ENCODE data around the gene ALAD. TPM values are rescaled to one million over a fixed set of nuclear protein-coding genes. Genes with fewer than 3 reads are reported as not detected.
A peak's percentile ranks its signal among the peaks of the same experiment; 100 is the strongest.

The ALAD gene
- total and polyA plus RNA-seq, 2 of the 8 experiments (the other 6 are each of a cell fraction or from before 2014, with no cell fraction given): 8.2 to 15.3 TPM

DNA sequence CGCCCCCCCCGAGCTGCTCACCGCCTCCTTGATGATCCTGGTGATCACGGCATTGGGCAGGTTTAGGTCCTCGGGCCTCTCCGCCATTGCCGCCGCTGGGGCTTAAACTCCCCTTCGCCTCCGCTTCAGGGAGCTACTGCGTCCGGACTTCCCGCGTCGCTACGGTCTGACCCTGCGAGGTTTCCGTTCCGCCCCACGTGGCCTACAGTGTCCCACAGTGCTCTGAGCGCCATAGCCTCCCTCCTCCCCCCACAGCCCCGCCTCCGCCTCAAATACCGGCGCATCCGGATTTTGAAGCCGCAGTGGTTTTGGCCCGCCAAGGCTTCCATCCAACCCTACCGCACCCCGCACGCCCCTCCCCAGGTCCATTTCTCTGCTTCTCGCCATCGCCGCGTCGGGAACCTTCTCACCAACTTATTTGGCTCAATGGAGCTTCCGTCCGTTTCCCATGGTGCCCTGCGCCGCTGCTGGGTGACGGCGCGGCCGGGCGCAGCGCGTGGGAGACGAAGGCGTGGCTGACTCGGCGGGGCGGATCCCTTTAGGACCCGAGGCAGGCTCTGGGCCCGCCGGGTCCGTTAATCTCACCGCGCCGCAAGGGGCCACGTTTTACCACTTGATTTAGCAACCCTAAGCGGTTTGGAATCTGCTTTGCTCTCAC lies 9.3 kb upstream of the ALAD start, which contains the start of the genes C9orf43 and POLE3 (continued):
- TF ChIP-seq, protein P1, sequence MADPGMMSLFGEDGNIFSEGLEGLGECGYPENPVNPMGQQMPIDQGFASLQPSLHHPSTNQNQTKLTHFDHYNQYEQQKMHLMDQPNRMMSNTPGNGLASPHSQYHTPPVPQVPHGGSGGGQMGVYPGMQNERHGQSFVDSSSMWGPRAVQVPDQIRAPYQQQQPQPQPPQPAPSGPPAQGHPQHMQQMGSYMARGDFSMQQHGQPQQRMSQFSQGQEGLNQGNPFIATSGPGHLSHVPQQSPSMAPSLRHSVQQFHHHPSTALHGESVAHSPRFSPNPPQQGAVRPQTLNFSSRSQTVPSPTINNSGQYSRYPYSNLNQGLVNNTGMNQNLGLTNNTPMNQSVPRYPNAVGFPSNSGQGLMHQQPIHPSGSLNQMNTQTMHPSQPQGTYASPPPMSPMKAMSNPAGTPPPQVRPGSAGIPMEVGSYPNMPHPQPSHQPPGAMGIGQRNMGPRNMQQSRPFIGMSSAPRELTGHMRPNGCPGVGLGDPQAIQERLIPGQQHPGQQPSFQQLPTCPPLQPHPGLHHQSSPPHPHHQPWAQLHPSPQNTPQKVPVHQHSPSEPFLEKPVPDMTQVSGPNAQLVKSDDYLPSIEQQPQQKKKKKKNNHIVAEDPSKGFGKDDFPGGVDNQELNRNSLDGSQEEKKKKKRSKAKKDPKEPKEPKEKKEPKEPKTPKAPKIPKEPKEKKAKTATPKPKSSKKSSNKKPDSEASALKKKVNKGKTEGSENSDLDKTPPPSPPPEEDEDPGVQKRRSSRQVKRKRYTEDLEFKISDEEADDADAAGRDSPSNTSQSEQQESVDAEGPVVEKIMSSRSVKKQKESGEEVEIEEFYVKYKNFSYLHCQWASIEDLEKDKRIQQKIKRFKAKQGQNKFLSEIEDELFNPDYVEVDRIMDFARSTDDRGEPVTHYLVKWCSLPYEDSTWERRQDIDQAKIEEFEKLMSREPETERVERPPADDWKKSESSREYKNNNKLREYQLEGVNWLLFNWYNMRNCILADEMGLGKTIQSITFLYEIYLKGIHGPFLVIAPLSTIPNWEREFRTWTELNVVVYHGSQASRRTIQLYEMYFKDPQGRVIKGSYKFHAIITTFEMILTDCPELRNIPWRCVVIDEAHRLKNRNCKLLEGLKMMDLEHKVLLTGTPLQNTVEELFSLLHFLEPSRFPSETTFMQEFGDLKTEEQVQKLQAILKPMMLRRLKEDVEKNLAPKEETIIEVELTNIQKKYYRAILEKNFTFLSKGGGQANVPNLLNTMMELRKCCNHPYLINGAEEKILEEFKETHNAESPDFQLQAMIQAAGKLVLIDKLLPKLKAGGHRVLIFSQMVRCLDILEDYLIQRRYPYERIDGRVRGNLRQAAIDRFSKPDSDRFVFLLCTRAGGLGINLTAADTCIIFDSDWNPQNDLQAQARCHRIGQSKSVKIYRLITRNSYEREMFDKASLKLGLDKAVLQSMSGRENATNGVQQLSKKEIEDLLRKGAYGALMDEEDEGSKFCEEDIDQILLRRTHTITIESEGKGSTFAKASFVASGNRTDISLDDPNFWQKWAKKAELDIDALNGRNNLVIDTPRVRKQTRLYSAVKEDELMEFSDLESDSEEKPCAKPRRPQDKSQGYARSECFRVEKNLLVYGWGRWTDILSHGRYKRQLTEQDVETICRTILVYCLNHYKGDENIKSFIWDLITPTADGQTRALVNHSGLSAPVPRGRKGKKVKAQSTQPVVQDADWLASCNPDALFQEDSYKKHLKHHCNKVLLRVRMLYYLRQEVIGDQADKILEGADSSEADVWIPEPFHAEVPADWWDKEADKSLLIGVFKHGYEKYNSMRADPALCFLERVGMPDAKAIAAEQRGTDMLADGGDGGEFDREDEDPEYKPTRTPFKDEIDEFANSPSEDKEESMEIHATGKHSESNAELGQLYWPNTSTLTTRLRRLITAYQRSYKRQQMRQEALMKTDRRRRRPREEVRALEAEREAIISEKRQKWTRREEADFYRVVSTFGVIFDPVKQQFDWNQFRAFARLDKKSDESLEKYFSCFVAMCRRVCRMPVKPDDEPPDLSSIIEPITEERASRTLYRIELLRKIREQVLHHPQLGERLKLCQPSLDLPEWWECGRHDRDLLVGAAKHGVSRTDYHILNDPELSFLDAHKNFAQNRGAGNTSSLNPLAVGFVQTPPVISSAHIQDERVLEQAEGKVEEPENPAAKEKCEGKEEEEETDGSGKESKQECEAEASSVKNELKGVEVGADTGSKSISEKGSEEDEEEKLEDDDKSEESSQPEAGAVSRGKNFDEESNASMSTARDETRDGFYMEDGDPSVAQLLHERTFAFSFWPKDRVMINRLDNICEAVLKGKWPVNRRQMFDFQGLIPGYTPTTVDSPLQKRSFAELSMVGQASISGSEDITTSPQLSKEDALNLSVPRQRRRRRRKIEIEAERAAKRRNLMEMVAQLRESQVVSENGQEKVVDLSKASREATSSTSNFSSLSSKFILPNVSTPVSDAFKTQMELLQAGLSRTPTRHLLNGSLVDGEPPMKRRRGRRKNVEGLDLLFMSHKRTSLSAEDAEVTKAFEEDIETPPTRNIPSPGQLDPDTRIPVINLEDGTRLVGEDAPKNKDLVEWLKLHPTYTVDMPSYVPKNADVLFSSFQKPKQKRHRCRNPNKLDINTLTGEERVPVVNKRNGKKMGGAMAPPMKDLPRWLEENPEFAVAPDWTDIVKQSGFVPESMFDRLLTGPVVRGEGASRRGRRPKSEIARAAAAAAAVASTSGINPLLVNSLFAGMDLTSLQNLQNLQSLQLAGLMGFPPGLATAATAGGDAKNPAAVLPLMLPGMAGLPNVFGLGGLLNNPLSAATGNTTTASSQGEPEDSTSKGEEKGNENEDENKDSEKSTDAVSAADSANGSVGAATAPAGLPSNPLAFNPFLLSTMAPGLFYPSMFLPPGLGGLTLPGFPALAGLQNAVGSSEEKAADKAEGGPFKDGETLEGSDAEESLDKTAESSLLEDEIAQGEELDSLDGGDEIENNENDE (IDR thresholded peaks at IDR 0.05; ENCODE audit: insufficient replicate concordance, low read length): no peak
- peak; percentile 36 for TF ChIP-seq KDM4A (IDR thresholded peaks at IDR 0.05; ENCODE audit: low read depth, low read length, severe bottlenecking)
- TF ChIP-seq FOSL1 (IDR thresholded peaks at IDR 0.05; ENCODE audit: insufficient read depth, low read depth, low read length): peak; percentile 86
- TF ChIP-seq BACH1 (IDR thresholded peaks at IDR 0.05; ENCODE audit: low read length): no peak
- TF ChIP-seq TBP (IDR thresholded peaks at IDR 0.05; ENCODE audit: low read depth, low read length): peak; percentile 78
- no peak for TF ChIP-seq SUZ12 (IDR thresholded peaks at IDR 0.05; ENCODE audit: low read length)
- peak; percentile 83 for TF ChIP-seq CHD2 (IDR thresholded peaks at IDR 0.05; ENCODE audit: low read length)
- peak; percentile 91 for TF ChIP-seq POLR2AphosphoS5 (IDR thresholded peaks at IDR 0.05; ENCODE audit: low read depth, low read length)
- peak in 1 of 2 experiments; percentile 9; a peak in 1 of 4 replicates for TF ChIP-seq RAD21 (IDR thresholded peaks at IDR 0.05 in 1 of 2, conservative IDR thresholded peaks at IDR 0.05 in 1 of 2; ENCODE audit: low read depth in 2 of 2, low read length in 2 of 2)
- 0 out of 2 replicates have a peak, but pooled peaks have one; percentile 9 for TF ChIP-seq SP1 (IDR thresholded peaks at IDR 0.05; ENCODE audit: low read depth, low read length)
- TF ChIP-seq YY1 (IDR thresholded peaks at IDR 0.05; ENCODE audit: low read depth, low read length): peak; percentile 76; the same call in 1 of the 2 replicates

Data from H1 (cell line).